ENCODE measurements around the gene TPM1. TPM values are rescaled to one million over a fixed set of nuclear protein-coding genes. Genes with fewer than 3 reads are reported as not detected.
A peak's percentile ranks its signal among the peaks of the same experiment; 100 is the strongest.

TPM1 gene
- total and polyA plus RNA-seq, 2 donors (not counting 1 experiment from before 2014, with no cell fraction given), result 224 to 1,732 TPM

DNA sequence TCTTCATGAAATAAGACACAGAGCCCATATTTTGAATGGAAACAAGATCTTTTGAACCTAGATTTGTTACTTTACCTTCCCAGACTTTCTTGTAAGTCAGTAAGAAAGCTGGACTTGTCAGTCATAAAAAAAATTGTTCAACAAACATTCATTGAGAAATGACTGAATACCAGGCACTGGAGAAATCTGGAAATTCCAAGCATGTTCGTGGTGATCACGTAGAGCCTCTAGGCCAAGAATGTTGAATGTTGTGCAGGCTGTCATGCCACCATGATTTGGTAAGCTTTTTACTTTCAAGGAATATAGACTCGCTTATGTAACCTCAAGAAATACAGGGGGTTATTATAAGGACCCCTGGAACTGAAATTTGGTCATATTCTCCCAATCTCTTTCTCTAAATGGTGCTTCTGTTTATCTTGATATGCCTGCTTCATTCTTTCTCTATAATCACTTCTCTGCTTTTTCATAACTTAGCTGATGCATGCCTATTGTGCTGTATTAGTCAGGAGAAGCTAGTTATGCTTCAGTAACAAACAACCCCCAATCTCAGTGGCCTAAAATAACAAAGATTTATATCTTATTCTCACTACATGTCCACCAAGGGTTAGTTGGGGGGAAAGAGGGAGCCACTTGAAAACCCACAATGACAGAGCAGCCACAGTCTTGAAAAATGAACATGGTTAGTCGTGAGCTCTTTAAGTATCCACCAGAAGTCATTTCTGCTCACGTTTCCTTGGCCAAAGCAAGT lies 3.4 kb upstream of the TPM1 start:
- Histone ChIP-seq H3K9me3 (ENCODE audit: control insufficient read depth, insufficient read depth, low read depth, low read length) (no peaks in the 10 kb centered on the region), H2AFZ (ENCODE audit: low read length) (no peak overlapping the region), H3K79me2 (ENCODE audit: control insufficient read depth, insufficient read depth, low read length) (peaks cover 13% of the 10 kb centered on the region), H3K27me3 (ENCODE audit: control insufficient read depth, insufficient read depth, low read length) (no peaks in the 10 kb centered on the region), H4K20me1 (ENCODE audit: control insufficient read depth, extremely low read depth, insufficient read depth, low read length) (no peaks in the 10 kb centered on the region), H3K36me3 (ENCODE audit: control insufficient read depth, insufficient read depth, low read length) (peaks cover 2% of the 10 kb centered on the region), H3K4me3 (replicated peaks in 1 of 4; ENCODE audit: control extremely low read depth in 1 of 4, insufficient read depth in 1 of 4, low read depth in 3 of 4, low read length in 4 of 4) (no peak overlapping the region), H3K27ac (ENCODE audit: insufficient read depth, low read length) (no peak overlapping the region), H3K4me1 (ENCODE audit: control insufficient read depth, extremely low read depth, insufficient read depth, low read length) (peaks cover 2% of the 10 kb centered on the region), H3K4me2 (ENCODE audit: extremely low read depth, insufficient read depth, low read length) (no peak overlapping the region), H3K9ac (ENCODE audit: insufficient read depth, low read length) (no peak overlapping the region)
- TF ChIP-seq, protein P1, sequence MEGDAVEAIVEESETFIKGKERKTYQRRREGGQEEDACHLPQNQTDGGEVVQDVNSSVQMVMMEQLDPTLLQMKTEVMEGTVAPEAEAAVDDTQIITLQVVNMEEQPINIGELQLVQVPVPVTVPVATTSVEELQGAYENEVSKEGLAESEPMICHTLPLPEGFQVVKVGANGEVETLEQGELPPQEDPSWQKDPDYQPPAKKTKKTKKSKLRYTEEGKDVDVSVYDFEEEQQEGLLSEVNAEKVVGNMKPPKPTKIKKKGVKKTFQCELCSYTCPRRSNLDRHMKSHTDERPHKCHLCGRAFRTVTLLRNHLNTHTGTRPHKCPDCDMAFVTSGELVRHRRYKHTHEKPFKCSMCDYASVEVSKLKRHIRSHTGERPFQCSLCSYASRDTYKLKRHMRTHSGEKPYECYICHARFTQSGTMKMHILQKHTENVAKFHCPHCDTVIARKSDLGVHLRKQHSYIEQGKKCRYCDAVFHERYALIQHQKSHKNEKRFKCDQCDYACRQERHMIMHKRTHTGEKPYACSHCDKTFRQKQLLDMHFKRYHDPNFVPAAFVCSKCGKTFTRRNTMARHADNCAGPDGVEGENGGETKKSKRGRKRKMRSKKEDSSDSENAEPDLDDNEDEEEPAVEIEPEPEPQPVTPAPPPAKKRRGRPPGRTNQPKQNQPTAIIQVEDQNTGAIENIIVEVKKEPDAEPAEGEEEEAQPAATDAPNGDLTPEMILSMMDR (conservative IDR thresholded peaks at IDR 0.05 in 1 of 2, IDR thresholded peaks at IDR 0.05 in 1 of 2; ENCODE audit: low read depth in 1 of 2, low read length in 2 of 2), result no peak
- TF ChIP-seq EZH2 (IDR thresholded peaks at IDR 0.05; ENCODE audit: low read length, missing control alignments), result no peak
- peak in 1 of 2 donors; percentile 91 for DNase-seq (ENCODE audit: low read depth in 2 of 2)

DNA sequence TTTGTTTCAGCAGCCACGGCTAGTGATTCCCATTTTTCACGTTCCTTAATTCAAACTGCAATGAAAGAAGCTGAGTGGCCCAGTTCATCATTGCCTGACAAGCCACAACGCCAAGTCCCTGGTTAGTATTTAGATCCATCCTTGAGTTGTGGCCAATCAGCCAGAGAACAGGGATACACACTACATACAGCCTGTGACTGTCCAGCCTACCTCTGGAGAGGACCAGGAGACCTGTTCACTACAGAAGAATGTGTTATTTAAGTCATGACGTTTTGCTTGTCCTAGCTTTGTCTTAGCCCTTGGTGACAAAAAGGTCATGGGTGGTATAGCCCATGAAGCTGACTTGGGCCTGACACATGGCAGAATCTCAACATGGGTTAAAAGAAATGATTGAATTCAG lies 2.7 kb upstream of the TPM1 start:
- Histone ChIP-seq H3K4me1 (ENCODE audit: control insufficient read depth, extremely low read depth, insufficient read depth, low read length) (peaks cover 4% of the 10 kb centered on the region), H2AFZ (ENCODE audit: low read length) (no peak overlapping the region), H3K9ac (ENCODE audit: insufficient read depth, low read length) (no peak overlapping the region), H3K9me3 (ENCODE audit: control insufficient read depth, insufficient read depth, low read depth, low read length) (no peaks in the 10 kb centered on the region), H3K4me3 (replicated peaks in 1 of 4; ENCODE audit: control extremely low read depth in 1 of 4, insufficient read depth in 1 of 4, low read depth in 3 of 4, low read length in 4 of 4) (no peak overlapping the region), H3K79me2 (ENCODE audit: control insufficient read depth, insufficient read depth, low read length) (peaks cover 19% of the 10 kb centered on the region), H3K27ac (ENCODE audit: insufficient read depth, low read length) (no peak overlapping the region), H3K36me3 (ENCODE audit: control insufficient read depth, insufficient read depth, low read length) (peaks cover 3% of the 10 kb centered on the region), H3K27me3 (ENCODE audit: control insufficient read depth, insufficient read depth, low read length) (no peaks in the 10 kb centered on the region), H3K4me2 (ENCODE audit: extremely low read depth, insufficient read depth, low read length) (no peak overlapping the region), H4K20me1 (ENCODE audit: control insufficient read depth, extremely low read depth, insufficient read depth, low read length) (no peaks in the 10 kb centered on the region)
- TF ChIP-seq, protein P1 (conservative IDR thresholded peaks at IDR 0.05 in 1 of 2, IDR thresholded peaks at IDR 0.05 in 1 of 2; ENCODE audit: low read depth in 1 of 2, low read length in 2 of 2), result no peak
- no peak for TF ChIP-seq EZH2 (IDR thresholded peaks at IDR 0.05; ENCODE audit: low read length, missing control alignments)
- DNase-seq (ENCODE audit: low read depth in 2 of 2), result no peak

- H3K27me3 ChIP-seq (ENCODE audit: control insufficient read depth, insufficient read depth, low read length), result no peaks in the 10 kb centered on the region
- no peak overlapping the region for H3K9ac ChIP-seq (ENCODE audit: insufficient read depth, low read length)
- no peak for TF ChIP-seq EZH2 (IDR thresholded peaks at IDR 0.05; ENCODE audit: low read length, missing control alignments)
- TF ChIP-seq, protein P1 (conservative IDR thresholded peaks at IDR 0.05 in 1 of 2, IDR thresholded peaks at IDR 0.05 in 1 of 2; ENCODE audit: low read depth in 1 of 2, low read length in 2 of 2), result no peak
- peaks cover 3% of the 10 kb centered on the region for H3K36me3 ChIP-seq (ENCODE audit: control insufficient read depth, insufficient read depth, low read length)
- no peak overlapping the region for H3K27ac ChIP-seq (ENCODE audit: insufficient read depth, low read length)
- peaks cover 24% of the 10 kb centered on the region for H3K79me2 ChIP-seq (ENCODE audit: control insufficient read depth, insufficient read depth, low read length)
- DNase-seq (ENCODE audit: low read depth in 2 of 2), result no peak
- no peak overlapping the region for H3K4me2 ChIP-seq (ENCODE audit: extremely low read depth, insufficient read depth, low read length)
- no peaks in the 10 kb centered on the region for H3K9me3 ChIP-seq (ENCODE audit: control insufficient read depth, insufficient read depth, low read depth, low read length)
- no peak overlapping the region for H2AFZ ChIP-seq (ENCODE audit: low read length)
- H3K4me3 ChIP-seq (replicated peaks in 1 of 4; ENCODE audit: control extremely low read depth in 1 of 4, insufficient read depth in 1 of 4, low read depth in 3 of 4, low read length in 4 of 4), result no peak overlapping the region
- H3K4me1 ChIP-seq (ENCODE audit: control insufficient read depth, extremely low read depth, insufficient read depth, low read length), result peaks cover 4% of the 10 kb centered on the region
- H4K20me1 ChIP-seq (ENCODE audit: control insufficient read depth, extremely low read depth, insufficient read depth, low read length), result no peaks in the 10 kb centered on the region
Observed at GRCh38 chr15:63040509-63040908, 2.0 kb upstream of the TPM1 start.
